Lung (tissue), 12 donors: Measurements from ENCODE around the gene FGD5. TPM values are rescaled to one million over a fixed set of nuclear protein-coding genes. Genes with fewer than 3 reads are reported as not detected.

Experiments used
- ATAC-seq: fragments of 200-7000 bp; cut with Tn5 transposase; one replicate; pipeline ENCODE4 v1.9.1; 2020; ENCODE audit warnings: moderate number of reproducible peaks; ENCODE audit not compliant: insufficient read depth, low FRiP score
- DNase-seq, 3 donors: peaks; one replicate each; pipeline ENCODE4 v3.0.0-alpha.2; 2013 to 2017
- H3K27ac ChIP-seq, 2 donors: one replicate each; pipeline ENCODE4 v1.5.1; 2013; ENCODE audit warnings: mild to moderate bottlenecking in 2 of 2, moderate library complexity in 2 of 2, control low read depth in 1 of 2, inconsistent platforms in 1 of 2, low read depth in 1 of 2, low read length in 1 of 2
- H3K27me3 ChIP-seq, 3 donors: one replicate each; pipeline ENCODE4 v1.5.1; 2013; ENCODE audit warnings: low read length in 2 of 3; ENCODE audit not compliant: control insufficient read depth in 3 of 3, insufficient read depth in 3 of 3
- H3K36me3 ChIP-seq, 4 donors: one replicate each; pipeline ENCODE4 v1.5.1; 2013; ENCODE audit warnings: low read length in 4 of 4, mild to moderate bottlenecking in 1 of 4, moderate library complexity in 1 of 4; ENCODE audit not compliant: control insufficient read depth in 4 of 4, insufficient read depth in 4 of 4
- H3K4me1 ChIP-seq, 5 donors: one replicate each; pipeline ENCODE4 v1.5.1; 2013; ENCODE audit warnings: low read length in 5 of 5, mild to moderate bottlenecking in 2 of 5, moderate library complexity in 1 of 5; ENCODE audit not compliant: control insufficient read depth in 5 of 5, insufficient read depth in 5 of 5
- H3K4me3 ChIP-seq: one replicate; pipeline ENCODE4 v1.5.1; 2013; ENCODE audit warnings: mild to moderate bottlenecking, control low read depth, moderate library complexity
- H3K9ac ChIP-seq, 2 donors: one replicate each; pipeline ENCODE4 v1.5.1; 2013; ENCODE audit warnings: low read length in 2 of 2, control low read depth in 1 of 2; ENCODE audit not compliant: insufficient read depth in 1 of 2
- H3K9me3 ChIP-seq, 4 donors: one replicate each; pipeline ENCODE4 v1.5.1; 2013; ENCODE audit warnings: low read length in 3 of 4, mild to moderate bottlenecking in 1 of 4, moderate library complexity in 1 of 4; ENCODE audit not compliant: control insufficient read depth in 4 of 4, insufficient read depth in 3 of 4
- CTCF ChIP-seq: IDR thresholded peaks from 2 replicates; pipeline ENCODE4 v1.5.1; 2012; ENCODE audit warnings: mild to moderate bottlenecking; ENCODE audit errors: control extremely low read depth, extremely low read depth
- WGBS, 2 donors: extraction: QIAGEN DNeasy Blood & Tissue Kit; methylation state at CpG; one replicate each; pipeline ENCODE4 v1.1.7; 2013; 5-methylcytosine and 5-hydroxymethylcytosine counted together
- polyA plus RNA-seq, 2 donors: library from polyadenylated mRNA; stranded (reverse); fragments of 200-250 nt; gene quantifications; one replicate each; pipeline ENCODE4 v1.2.1, GENCODE V29; 2013
- total RNA-seq, 2 donors: library from RNA; depleted of rRNA in 1 of 2; stranded (reverse); fragments of >200 nt in 1 of 2; gene quantifications; one replicate each; pipeline ENCODE4 v1.2.1, GENCODE V29; 2014 to 2021
- donor health status: control.
- donor health status: control.
- donor health status: Bipolar disorder and iron deficiency.
- donor health status: healthy.
- donor health status: DM: yes; HTN: yes; CAD: no.

The FGD5 gene
- total and polyA plus RNA-seq, 4 donors: 14.6 to 58.5 (median 32.2) TPM

- Histone ChIP-seq H3K36me3 (peaks cover 0 to 14% (median 13%) of the 10 kb centered on the region in 4 donors), H3K4me1 (peaks cover 0 to 34% (median 11%) of the 10 kb centered on the region in 5 donors), H3K9ac (peak overlapping the region; percentile 16 to 64), H3K27me3 (no peaks in the 10 kb centered on the region), H3K9me3 (no peaks in the 10 kb centered on the region), H3K4me3 (no peak overlapping the region), H3K27ac (no peak overlapping the region)
- 18 to 23% methylated on average over 4 of the region's 4 CpGs for WGBS, 2 donors
- ATAC-seq: no peak
- no peak for DNase-seq
- TF ChIP-seq CTCF: no peak
These were observed 127.5 kb downstream of the FGD5 start for GRCh38 chr3:14946236-14946635.

GRCh38 chr3:14946739-14947099 is 128.0 kb downstream of the FGD5 start:
- Histone ChIP-seq H3K27me3 (no peaks in the 10 kb centered on the region), H3K36me3 (peaks cover 0 to 14% (median 13%) of the 10 kb centered on the region in 4 donors), H3K4me1 (peaks cover 0 to 34% (median 11%) of the 10 kb centered on the region in 5 donors), H3K27ac (peak overlapping the region; percentile 97), H3K9me3 (no peaks in the 10 kb centered on the region), H3K4me3 (peak overlapping the region; percentile 56), H3K9ac (peak overlapping the region; percentile 64 to 67)
- 0 to 1% methylated on average over 8 of the region's 8 CpGs for WGBS, 2 donors
- no peak for TF ChIP-seq CTCF
- ATAC-seq: no peak
- peak in 1 of 3 donors; percentile 50 for DNase-seq

- no peaks in the 10 kb centered on the region for H3K27me3 ChIP-seq
- peaks cover 0 to 34% (median 11%) of the 10 kb centered on the region in 5 donors for H3K4me1 ChIP-seq
- WGBS, 2 donors: 0 to 1% methylated on average over 60 to 108 of the region's 108 CpGs
- no peak for TF ChIP-seq CTCF
- DNase-seq (peak; percentile 86 to 88 (median 88)), ATAC-seq (peak; percentile 73)
- peak within 1 kb of the TSS; percentile 64 to 67 for H3K9ac ChIP-seq
- peak within 1 kb of the TSS; percentile 97 for H3K27ac ChIP-seq
- peaks cover 0 to 15% (median 14%) of the 10 kb centered on the region in 4 donors for H3K36me3 ChIP-seq
- no peaks in the 10 kb centered on the region for H3K9me3 ChIP-seq
- H3K4me3 ChIP-seq: peak within 1 kb of the TSS; percentile 56
These were observed 128.5 kb downstream of the FGD5 start, which contains the start of gene NR2C2 for GRCh38 chr3:14947100-14947885. NR2C2 (plus strand) TSS chr3:14947583; CDS start chr3:15003915, 56,332 bp downstream.
